DOHH2 (cell line): ENCODE measurements around the gene RSPO1.
"Not testable (repeated sequence)": the region's sequence is repeated elsewhere in the genome, so short reads cannot be mapped to it uniquely, and the experiment has no call there.

ENCODE experiments used
- H3F3A ChIP-seq: fragments of 200-600 bp; sonication (generic), shearing (Covaris generic); 2 replicates; pipeline ENCODE4 v1.6.0; 2016; ENCODE audit warnings: antibody characterized with exemption, mild to moderate bottlenecking; ENCODE audit not compliant: control insufficient read depth, insufficient read depth
- H3K27ac ChIP-seq: fragments of 200-600 bp; sonication (generic); 2 replicates; pipeline ENCODE4 v1.5.1; 2014; ENCODE audit warnings: low read depth, mild to moderate bottlenecking, low read length, moderate library complexity
- H3K27me3 ChIP-seq: fragments of 200-600 bp; sonication (generic); 2 replicates; pipeline ENCODE4 v1.6.1; 2014; ENCODE audit warnings: mild to moderate bottlenecking, low read length, mixed read lengths; ENCODE audit not compliant: control insufficient read depth
- H3K36me3 ChIP-seq: fragments of 200-600 bp; sonication (generic); 2 replicates; pipeline ENCODE4 v1.6.1; 2014; ENCODE audit warnings: mild to moderate bottlenecking, low read length, moderate library complexity, mixed read lengths; ENCODE audit not compliant: control insufficient read depth
- H3K4me1 ChIP-seq: fragments of 200-600 bp; sonication (generic); 2 replicates; pipeline ENCODE4 v1.6.1; 2014; ENCODE audit warnings: mild to moderate bottlenecking, low read length, mixed read lengths; ENCODE audit not compliant: control insufficient read depth
- H3K4me2 ChIP-seq: fragments of 200-600 bp; sonication (generic); 2 replicates; pipeline ENCODE4 v1.6.0; 2014; ENCODE audit warnings: mild to moderate bottlenecking, low read length, moderate library complexity
- H3K4me3 ChIP-seq: fragments of 200-600 bp; sonication (generic); 2 replicates; pipeline ENCODE4 v1.5.1; 2014; ENCODE audit warnings: mild to moderate bottlenecking, low read length, mixed read lengths
- H3K79me2 ChIP-seq: fragments of 200-600 bp; sonication (generic); 2 replicates; pipeline ENCODE4 v1.6.1; 2014; ENCODE audit warnings: mild to moderate bottlenecking, low read length, mixed read lengths; ENCODE audit not compliant: control insufficient read depth
- H3K9me2 ChIP-seq: fragments of 200-600 bp; sonication (generic); replicated peaks from 2 replicates; pipeline ENCODE4 v1.6.1; 2014; ENCODE audit warnings: mild to moderate bottlenecking, low read length, mixed read lengths; ENCODE audit not compliant: control insufficient read depth
- H3K9me3 ChIP-seq: fragments of 200-600 bp; sonication (generic); 2 replicates; pipeline ENCODE4 v1.6.1; 2014; ENCODE audit warnings: antibody characterized with exemption, low read length, mixed read lengths; ENCODE audit not compliant: control insufficient read depth, insufficient read depth
- H4K20me1 ChIP-seq: fragments of 200-600 bp; sonication (generic); 2 replicates; pipeline ENCODE4 v1.6.0; 2014; ENCODE audit warnings: low read depth, mild to moderate bottlenecking, antibody characterized with exemption, low read length, moderate library complexity; ENCODE audit not compliant: control insufficient read depth, insufficient read depth
- EZH2phosphoT487 ChIP-seq: fragments of 200-600 bp; sonication (generic); IDR thresholded peaks from 2 replicates; pipeline ENCODE4 v1.6.1; 2017; ENCODE audit warnings: borderline replicate concordance, mild to moderate bottlenecking, antibody characterized with exemption, low read length, moderate library complexity, mixed read lengths
- TF ChIP-seq, protein P1 (sequence below): fragments of 200-600 bp; sonication (generic); IDR thresholded peaks from one replicate; pipeline ENCODE4 v1.5.1; 2014; ENCODE audit warnings: antibody characterized with exemption, mild to moderate bottlenecking, low read depth, low read length; ENCODE audit not compliant: poor library complexity, severe bottlenecking

RSPO1 gene

DNA sequence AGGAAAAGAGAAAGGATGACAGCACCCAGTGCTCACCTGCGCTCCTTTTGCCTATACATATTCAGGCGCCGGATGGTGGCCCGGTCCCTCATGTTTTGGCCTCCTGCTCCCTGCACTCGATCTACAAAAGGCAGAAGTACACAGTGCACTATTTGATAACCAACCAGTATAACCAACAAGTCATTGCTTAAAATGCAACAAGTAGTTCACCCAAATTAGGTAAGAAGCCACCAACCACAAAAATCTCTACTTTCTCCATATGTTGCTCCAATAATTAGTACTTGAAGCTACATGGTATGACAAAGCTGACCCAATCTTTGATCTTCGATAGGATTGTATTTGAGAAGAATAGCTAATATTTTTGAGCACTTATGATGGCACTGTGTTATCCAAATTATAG lies 41.0 kb downstream of the RSPO1 start:
- H3K27ac ChIP-seq = no peak overlapping the region
- 0 out of 2 replicates have a peak overlapping the region, but pooled peaks have one; percentile 34 for H3K4me3 ChIP-seq
- peak overlapping the region; percentile 67 for H3K4me2 ChIP-seq
- no peaks in the 10 kb centered on the region for H3K27me3 ChIP-seq
- H3K4me1 ChIP-seq = peaks cover 18% of the 10 kb centered on the region
- no peaks in the 10 kb centered on the region for H3K9me2 ChIP-seq
- no peak for TF ChIP-seq EZH2phosphoT487
- TF ChIP-seq, protein P1, sequence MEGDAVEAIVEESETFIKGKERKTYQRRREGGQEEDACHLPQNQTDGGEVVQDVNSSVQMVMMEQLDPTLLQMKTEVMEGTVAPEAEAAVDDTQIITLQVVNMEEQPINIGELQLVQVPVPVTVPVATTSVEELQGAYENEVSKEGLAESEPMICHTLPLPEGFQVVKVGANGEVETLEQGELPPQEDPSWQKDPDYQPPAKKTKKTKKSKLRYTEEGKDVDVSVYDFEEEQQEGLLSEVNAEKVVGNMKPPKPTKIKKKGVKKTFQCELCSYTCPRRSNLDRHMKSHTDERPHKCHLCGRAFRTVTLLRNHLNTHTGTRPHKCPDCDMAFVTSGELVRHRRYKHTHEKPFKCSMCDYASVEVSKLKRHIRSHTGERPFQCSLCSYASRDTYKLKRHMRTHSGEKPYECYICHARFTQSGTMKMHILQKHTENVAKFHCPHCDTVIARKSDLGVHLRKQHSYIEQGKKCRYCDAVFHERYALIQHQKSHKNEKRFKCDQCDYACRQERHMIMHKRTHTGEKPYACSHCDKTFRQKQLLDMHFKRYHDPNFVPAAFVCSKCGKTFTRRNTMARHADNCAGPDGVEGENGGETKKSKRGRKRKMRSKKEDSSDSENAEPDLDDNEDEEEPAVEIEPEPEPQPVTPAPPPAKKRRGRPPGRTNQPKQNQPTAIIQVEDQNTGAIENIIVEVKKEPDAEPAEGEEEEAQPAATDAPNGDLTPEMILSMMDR = no peak
- peaks cover 59% of the 10 kb centered on the region for H3K79me2 ChIP-seq
- 0 out of 2 replicates have a peak, but pooled peaks cover 10% of the 10 kb centered on the region for H4K20me1 ChIP-seq
- H3F3A ChIP-seq = no peaks in the 10 kb centered on the region
- no peaks in the 10 kb centered on the region for H3K9me3 ChIP-seq
- H3K36me3 ChIP-seq = peaks cover 50% of the 10 kb centered on the region

DNA sequence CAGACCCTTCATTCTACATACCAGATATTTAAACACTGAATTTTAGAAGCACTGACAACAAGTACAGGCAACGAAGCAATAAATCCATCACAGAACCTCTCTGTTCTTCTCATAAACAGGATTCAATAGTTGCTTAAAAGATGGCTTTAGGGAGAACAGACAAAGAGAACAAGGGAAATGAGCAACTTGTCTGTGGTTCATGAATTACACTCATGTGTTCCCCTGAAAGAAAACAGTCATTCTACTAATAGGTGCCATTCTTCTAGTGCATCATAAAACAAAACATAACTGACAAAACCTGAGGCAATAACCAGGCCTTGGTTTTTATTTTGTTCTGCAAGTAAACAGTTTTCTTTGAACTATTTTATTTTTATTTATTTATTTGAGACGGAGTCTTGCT lies 45.8 kb downstream of the RSPO1 start:
- Histone ChIP-seq H3K4me1 (peaks cover 4% of the 10 kb centered on the region), H3K27me3 (no peaks in the 10 kb centered on the region), H3K4me2 (no peak overlapping the region), H4K20me1 (0 out of 2 replicates have a peak, but pooled peaks cover 6% of the 10 kb centered on the region), H3K4me3 (no peak overlapping the region), H3K36me3 (peaks cover 84% of the 10 kb centered on the region), H3K9me2 (no peaks in the 10 kb centered on the region), H3K27ac (no peak overlapping the region), H3K79me2 (peaks cover 45% of the 10 kb centered on the region), H3F3A (no peaks in the 10 kb centered on the region), H3K9me3 (no peaks in the 10 kb centered on the region)
- TF ChIP-seq, protein P1 = no peak
- TF ChIP-seq EZH2phosphoT487 = no peak

DNA sequence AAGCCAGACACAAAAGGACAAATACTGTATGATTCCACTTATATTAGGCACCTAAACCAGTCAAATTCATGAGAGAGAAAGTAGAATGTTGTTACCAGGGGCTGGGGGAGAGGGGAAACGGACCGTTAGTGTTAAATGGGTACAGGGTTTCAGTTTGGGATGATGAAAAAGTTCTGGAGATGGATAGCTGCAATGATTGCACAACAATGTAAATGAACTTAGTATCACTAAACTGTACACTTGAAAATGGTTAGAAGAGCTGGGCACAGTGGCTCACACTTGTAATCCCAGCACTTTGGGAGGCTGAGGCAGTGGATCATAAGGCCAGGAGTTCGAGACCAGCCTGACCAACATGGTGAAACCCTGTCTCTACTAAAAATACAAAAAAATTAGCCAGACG lies 50.1 kb downstream of the RSPO1 start:
- not testable (repeated sequence) for H3K4me2 ChIP-seq, H3K4me3 ChIP-seq, H3K4me1 ChIP-seq, H3K9me3 ChIP-seq, H4K20me1 ChIP-seq, H3K27me3 ChIP-seq, H3F3A ChIP-seq, H3K9me2 ChIP-seq, H3K27ac ChIP-seq
- Histone ChIP-seq H3K36me3 (peaks cover 84% of the 10 kb centered on the region), H3K79me2 (peaks cover 22% of the 10 kb centered on the region)

DNA sequence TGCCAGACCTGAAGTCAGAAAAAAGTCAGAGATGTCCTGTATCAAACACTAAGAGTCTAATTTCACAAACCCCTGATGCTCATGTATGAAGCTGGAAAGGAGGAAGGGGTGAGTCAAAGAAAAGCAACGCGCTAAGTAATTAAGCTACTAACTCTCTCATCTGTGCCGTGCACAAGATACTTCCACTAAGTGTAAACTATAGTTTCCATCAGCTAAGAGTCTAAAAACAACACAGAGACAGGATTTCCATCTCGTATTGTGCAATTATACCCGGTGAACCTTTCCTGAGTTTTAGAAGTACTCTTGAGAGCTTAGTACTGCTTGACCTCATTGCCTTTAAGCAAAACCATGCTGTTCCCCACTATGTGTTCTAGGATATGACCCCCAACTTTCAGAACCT lies 59.0 kb downstream of the RSPO1 start:
- no peak for TF ChIP-seq EZH2phosphoT487
- TF ChIP-seq, protein P1 = no peak
- Histone ChIP-seq H3K27ac (no peak overlapping the region), H3K9me2 (no peaks in the 10 kb centered on the region), H3K27me3 (no peaks in the 10 kb centered on the region), H3K79me2 (peaks cover 9% of the 10 kb centered on the region), H4K20me1 (no peaks in the 10 kb centered on the region; the same call in 1 of the 2 replicates), H3K4me1 (no peaks in the 10 kb centered on the region), H3K36me3 (peaks cover 89% of the 10 kb centered on the region), H3K9me3 (no peaks in the 10 kb centered on the region), H3F3A (no peaks in the 10 kb centered on the region), H3K4me2 (no peak overlapping the region), H3K4me3 (no peak overlapping the region)
